ENCODE results near the gene PDF. TPM values are rescaled to one million over a fixed set of nuclear protein-coding genes. Genes with fewer than 3 reads are reported as not detected.

Gene PDF
- total and polyA plus RNA-seq, 2 donors (not counting 3 experiments of a cell fraction or from before 2014, with no cell fraction given) = 13.1 to 16.7 TPM

GRCh38 chr16:69314534-69314933 is 15.9 kb downstream of the PDF start:
- Histone ChIP-seq H4K20me1 (replicated peaks; ENCODE audit: control insufficient read depth, extremely low read depth, insufficient read depth, low read length) (no peaks in the 10 kb centered on the region), H3K27me3 (ENCODE audit: control insufficient read depth in 2 of 2, insufficient read depth in 2 of 2, low read length in 2 of 2) (no peaks in the 10 kb centered on the region), H3K4me3 (replicated peaks in 1 of 3; ENCODE audit: insufficient read depth in 1 of 3, low read depth in 1 of 3, low read length in 3 of 3) (no peak overlapping the region), H3K4me1 (ENCODE audit: control insufficient read depth, extremely low read depth, insufficient read depth, low read length) (peaks cover 10% of the 10 kb centered on the region), H3K27ac (ENCODE audit: insufficient read depth, low read depth, low read length) (no peak overlapping the region), H3K9me1 (replicated peaks; ENCODE audit: control insufficient read depth, extremely low read depth, insufficient read depth, low read length) (no peaks in the 10 kb centered on the region), H3K4me2 (ENCODE audit: insufficient read depth, low read length) (no peak overlapping the region), H2AFZ (ENCODE audit: low read depth, low read length) (no peak overlapping the region), H3K79me2 (ENCODE audit: control insufficient read depth, insufficient read depth, low read length) (peaks cover 41% of the 10 kb centered on the region), H3K36me3 (ENCODE audit: control insufficient read depth in 2 of 2, extremely low read depth in 1 of 2, insufficient read depth in 2 of 2, low read length in 2 of 2) (peaks cover 17 to 36% of the 10 kb centered on the region in 2 experiments), H3K9ac (replicated peaks; ENCODE audit: extremely low read depth, insufficient read depth, low read length) (no peak overlapping the region), H3K9me3 (replicated peaks; ENCODE audit: control insufficient read depth, insufficient read depth, low read length) (no peaks in the 10 kb centered on the region)
- intact Hi-C loops (cut with micrococcal nuclease) = loop anchor here (5.0 kb wide), 1 partner anchor 253 kb away; the partner anchor contains the start of gene NFAT5
- no TSS peak for BruUV-seq (replicated peaks)
- FAIRE-seq (no peak), DNase-seq (ENCODE audit: low read depth, low spot score) (no peak)
- ChIA-PET POLR2A (no interaction called here), CTCF (interaction anchor here (1.6 kb wide), 1 partner anchor 12 kb away, joined by 5 read pairs; no protein-coding TSS in a partner anchor)
- TF ChIP-seq MYC (IDR thresholded peaks at IDR 0.05; ENCODE audit: low read depth, low read length) = no peak
- TF ChIP-seq MAX (IDR thresholded peaks at IDR 0.05; ENCODE audit: insufficient read depth, insufficient read length) = no peak
- TF ChIP-seq EZH2 (IDR thresholded peaks at IDR 0.05; ENCODE audit: borderline replicate concordance, low read depth, low read length, severe bottlenecking) = no peak
- no peak for TF ChIP-seq JUN (IDR thresholded peaks at IDR 0.05; ENCODE audit: borderline replicate concordance, insufficient read depth, insufficient read length, low read depth)
- TF ChIP-seq POLR2A (IDR thresholded peaks at IDR 0.05; ENCODE audit: low read depth, low read length) = no peak
- no peak for TF ChIP-seq POLR2AphosphoS5 (IDR thresholded peaks at IDR 0.05; ENCODE audit: insufficient read depth, low read depth, low read length)
- no peak for TF ChIP-seq FOS (IDR thresholded peaks at IDR 0.05; ENCODE audit: borderline replicate concordance, insufficient read depth, low read length)
- no peak for TF ChIP-seq GATA2 (IDR thresholded peaks at IDR 0.05; ENCODE audit: insufficient read depth, insufficient read length, low read depth, low read length)
- no peak for TF ChIP-seq CTCF (IDR thresholded peaks at IDR 0.05; ENCODE audit: extremely low read depth in 1 of 2, insufficient read depth in 1 of 2, low read depth in 1 of 2, low read length in 2 of 2)
- dilution Hi-C loops (cut with MboI; ENCODE audit: extremely low pct_ligation_motif_present, low sequenced_read_pairs) = no loop called here
